CD4-positive, alpha-beta T cell treated with Interferon gamma for 1 hour (primary cell): ENCODE results near the gene CX3CL1.
A peak's percentile ranks its signal among the peaks of the same experiment; 100 is the strongest.
"Not testable (repeated sequence)": the region's sequence is repeated elsewhere in the genome, so short reads cannot be mapped to it uniquely, and the experiment has no call there.

Experiments
- DNase-seq: peaks from one replicate; pipeline ENCODE4 v3.0.0-alpha.2; 2020

The CX3CL1 gene

GRCh38 chr16:57357330-57358085 is 14.8 kb upstream of the CX3CL1 start:
- DNase-seq = peak; percentile 23

GRCh38 chr16:57358086-57358420 is 14.2 kb upstream of the CX3CL1 start:
- DNase-seq = no peak

- DNase-seq = no peak
Measured at GRCh38 chr16:57358527-57359095, 13.7 kb upstream of the CX3CL1 start, which contains the start of gene CCL22. Gene CCL22 (plus strand): TSS chr16:57358783. CDS start chr16:57358817, 34 bp downstream.

- DNase-seq = no peak
Measured at GRCh38 chr16:57360321-57360935, 11.9 kb upstream of the CX3CL1 start.

- DNase-seq = no peak
Measured at GRCh38 chr16:57361404-57361803, 10.9 kb upstream of the CX3CL1 start.

- DNase-seq = no peak
Measured at GRCh38 chr16:57364143-57364542, 8.1 kb upstream of the CX3CL1 start.

GRCh38 chr16:57366544-57367040 is 5.7 kb upstream of the CX3CL1 start:
- DNase-seq = no peak

GRCh38 chr16:57367116-57367752 is 5.1 kb upstream of the CX3CL1 start:
- DNase-seq = no peak

GRCh38 chr16:57371494-57372371 is 557 bp upstream of the CX3CL1 start:
- DNase-seq = no peak

- no peak for DNase-seq
Measured at GRCh38 chr16:57373117-57373947, 1.0 kb downstream of the CX3CL1 start.

GRCh38 chr16:57374067-57374534 is 1.8 kb downstream of the CX3CL1 start:
- no peak for DNase-seq

- not testable (repeated sequence) for DNase-seq
Measured at GRCh38 chr16:57374925-57375465, 2.7 kb downstream of the CX3CL1 start.

- DNase-seq = no peak
Measured at GRCh38 chr16:57376313-57376818, 4.1 kb downstream of the CX3CL1 start.

- DNase-seq = no peak
Measured at GRCh38 chr16:57377080-57377841, 5.0 kb downstream of the CX3CL1 start.

GRCh38 chr16:57379579-57379978 is 7.3 kb downstream of the CX3CL1 start:
- DNase-seq = no peak

- no peak for DNase-seq
Measured at GRCh38 chr16:57380671-57381462, 8.6 kb downstream of the CX3CL1 start.

GRCh38 chr16:57381791-57382534 is 9.7 kb downstream of the CX3CL1 start:
- DNase-seq = no peak

- no peak for DNase-seq
Measured at GRCh38 chr16:57382535-57383275, 10.4 kb downstream of the CX3CL1 start.
